ENCODE data around the gene RFK. TPM values are rescaled to one million over a fixed set of nuclear protein-coding genes. Genes with fewer than 3 reads are reported as not detected.

The RFK gene
- total and polyA plus RNA-seq, 9 of the 15 experiments (the other 6 are each of a cell fraction or from before 2014, with no cell fraction given): 3.8 to 51.1 (median 14.8) TPM

DNA sequence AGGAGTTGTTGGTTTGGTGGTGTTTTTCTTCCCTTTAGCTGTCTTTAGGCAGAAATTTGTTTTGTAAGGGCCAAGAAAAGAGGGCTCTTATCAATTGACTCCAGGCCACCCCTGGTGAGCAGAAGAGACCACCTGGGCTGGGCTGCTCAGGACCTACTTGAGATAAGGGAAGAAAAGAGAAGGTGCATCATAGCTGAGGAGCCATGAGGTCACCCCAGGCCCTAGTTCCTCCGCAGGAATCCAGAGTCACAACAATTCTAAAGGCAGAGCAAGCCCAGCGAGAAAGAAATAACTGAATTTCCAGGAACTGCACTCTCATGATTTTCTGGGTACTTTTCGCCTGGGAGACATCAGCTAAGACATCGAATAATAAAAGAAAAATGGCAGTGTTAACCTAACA is 34.9 kb downstream of the RFK start (continued):
- TF ChIP-seq ZNF253 (CRISPR knock-in tag; conservative IDR thresholded peaks at IDR 0.05): no peak
- TF ChIP-seq, protein P1, sequence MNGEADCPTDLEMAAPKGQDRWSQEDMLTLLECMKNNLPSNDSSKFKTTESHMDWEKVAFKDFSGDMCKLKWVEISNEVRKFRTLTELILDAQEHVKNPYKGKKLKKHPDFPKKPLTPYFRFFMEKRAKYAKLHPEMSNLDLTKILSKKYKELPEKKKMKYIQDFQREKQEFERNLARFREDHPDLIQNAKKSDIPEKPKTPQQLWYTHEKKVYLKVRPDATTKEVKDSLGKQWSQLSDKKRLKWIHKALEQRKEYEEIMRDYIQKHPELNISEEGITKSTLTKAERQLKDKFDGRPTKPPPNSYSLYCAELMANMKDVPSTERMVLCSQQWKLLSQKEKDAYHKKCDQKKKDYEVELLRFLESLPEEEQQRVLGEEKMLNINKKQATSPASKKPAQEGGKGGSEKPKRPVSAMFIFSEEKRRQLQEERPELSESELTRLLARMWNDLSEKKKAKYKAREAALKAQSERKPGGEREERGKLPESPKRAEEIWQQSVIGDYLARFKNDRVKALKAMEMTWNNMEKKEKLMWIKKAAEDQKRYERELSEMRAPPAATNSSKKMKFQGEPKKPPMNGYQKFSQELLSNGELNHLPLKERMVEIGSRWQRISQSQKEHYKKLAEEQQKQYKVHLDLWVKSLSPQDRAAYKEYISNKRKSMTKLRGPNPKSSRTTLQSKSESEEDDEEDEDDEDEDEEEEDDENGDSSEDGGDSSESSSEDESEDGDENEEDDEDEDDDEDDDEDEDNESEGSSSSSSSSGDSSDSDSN (IDR thresholded peaks at IDR 0.05; ENCODE audit: borderline replicate concordance in 1 of 2, low read depth in 2 of 2, low read length in 2 of 2): no peak
- TF ChIP-seq ZNF507 (tag; conservative IDR thresholded peaks at IDR 0.05): no peak
- TF ChIP-seq PPARD (CRISPR knock-in tag; IDR thresholded peaks at IDR 0.05): no peak
- no peak for TF ChIP-seq SMARCB1 (IDR thresholded peaks at IDR 0.05; ENCODE audit: insufficient read length, low read depth)
- peak; percentile 79 for TF ChIP-seq KLF16 (IDR thresholded peaks at IDR 0.05)
- TF ChIP-seq ZSCAN32 (CRISPR knock-in tag; IDR thresholded peaks at IDR 0.05): no peak
- TF ChIP-seq, protein P2, sequence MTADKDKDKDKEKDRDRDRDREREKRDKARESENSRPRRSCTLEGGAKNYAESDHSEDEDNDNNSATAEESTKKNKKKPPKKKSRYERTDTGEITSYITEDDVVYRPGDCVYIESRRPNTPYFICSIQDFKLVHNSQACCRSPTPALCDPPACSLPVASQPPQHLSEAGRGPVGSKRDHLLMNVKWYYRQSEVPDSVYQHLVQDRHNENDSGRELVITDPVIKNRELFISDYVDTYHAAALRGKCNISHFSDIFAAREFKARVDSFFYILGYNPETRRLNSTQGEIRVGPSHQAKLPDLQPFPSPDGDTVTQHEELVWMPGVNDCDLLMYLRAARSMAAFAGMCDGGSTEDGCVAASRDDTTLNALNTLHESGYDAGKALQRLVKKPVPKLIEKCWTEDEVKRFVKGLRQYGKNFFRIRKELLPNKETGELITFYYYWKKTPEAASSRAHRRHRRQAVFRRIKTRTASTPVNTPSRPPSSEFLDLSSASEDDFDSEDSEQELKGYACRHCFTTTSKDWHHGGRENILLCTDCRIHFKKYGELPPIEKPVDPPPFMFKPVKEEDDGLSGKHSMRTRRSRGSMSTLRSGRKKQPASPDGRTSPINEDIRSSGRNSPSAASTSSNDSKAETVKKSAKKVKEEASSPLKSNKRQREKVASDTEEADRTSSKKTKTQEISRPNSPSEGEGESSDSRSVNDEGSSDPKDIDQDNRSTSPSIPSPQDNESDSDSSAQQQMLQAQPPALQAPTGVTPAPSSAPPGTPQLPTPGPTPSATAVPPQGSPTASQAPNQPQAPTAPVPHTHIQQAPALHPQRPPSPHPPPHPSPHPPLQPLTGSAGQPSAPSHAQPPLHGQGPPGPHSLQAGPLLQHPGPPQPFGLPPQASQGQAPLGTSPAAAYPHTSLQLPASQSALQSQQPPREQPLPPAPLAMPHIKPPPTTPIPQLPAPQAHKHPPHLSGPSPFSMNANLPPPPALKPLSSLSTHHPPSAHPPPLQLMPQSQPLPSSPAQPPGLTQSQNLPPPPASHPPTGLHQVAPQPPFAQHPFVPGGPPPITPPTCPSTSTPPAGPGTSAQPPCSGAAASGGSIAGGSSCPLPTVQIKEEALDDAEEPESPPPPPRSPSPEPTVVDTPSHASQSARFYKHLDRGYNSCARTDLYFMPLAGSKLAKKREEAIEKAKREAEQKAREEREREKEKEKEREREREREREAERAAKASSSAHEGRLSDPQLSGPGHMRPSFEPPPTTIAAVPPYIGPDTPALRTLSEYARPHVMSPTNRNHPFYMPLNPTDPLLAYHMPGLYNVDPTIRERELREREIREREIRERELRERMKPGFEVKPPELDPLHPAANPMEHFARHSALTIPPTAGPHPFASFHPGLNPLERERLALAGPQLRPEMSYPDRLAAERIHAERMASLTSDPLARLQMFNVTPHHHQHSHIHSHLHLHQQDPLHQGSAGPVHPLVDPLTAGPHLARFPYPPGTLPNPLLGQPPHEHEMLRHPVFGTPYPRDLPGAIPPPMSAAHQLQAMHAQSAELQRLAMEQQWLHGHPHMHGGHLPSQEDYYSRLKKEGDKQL (CRISPR knock-in tag; IDR thresholded peaks at IDR 0.05; ENCODE audit: borderline replicate concordance): no peak
- TF ChIP-seq HDAC6 (IDR thresholded peaks at IDR 0.05; ENCODE audit: low read depth, low read length): no peak
- TF ChIP-seq, protein P3, sequence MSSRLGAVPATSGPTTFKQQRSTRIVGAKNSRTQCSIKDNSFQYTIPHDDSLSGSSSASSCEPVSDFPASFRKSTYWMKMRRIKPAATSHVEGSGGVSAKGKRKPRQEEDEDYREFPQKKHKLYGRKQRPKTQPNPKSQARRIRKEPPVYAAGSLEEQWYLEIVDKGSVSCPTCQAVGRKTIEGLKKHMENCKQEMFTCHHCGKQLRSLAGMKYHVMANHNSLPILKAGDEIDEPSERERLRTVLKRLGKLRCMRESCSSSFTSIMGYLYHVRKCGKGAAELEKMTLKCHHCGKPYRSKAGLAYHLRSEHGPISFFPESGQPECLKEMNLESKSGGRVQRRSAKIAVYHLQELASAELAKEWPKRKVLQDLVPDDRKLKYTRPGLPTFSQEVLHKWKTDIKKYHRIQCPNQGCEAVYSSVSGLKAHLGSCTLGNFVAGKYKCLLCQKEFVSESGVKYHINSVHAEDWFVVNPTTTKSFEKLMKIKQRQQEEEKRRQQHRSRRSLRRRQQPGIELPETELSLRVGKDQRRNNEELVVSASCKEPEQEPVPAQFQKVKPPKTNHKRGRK (tag; IDR thresholded peaks at IDR 0.05): no peak
- no peak for TF ChIP-seq SMAD2 (IDR thresholded peaks at IDR 0.05; ENCODE audit: low read depth, low read length)
- TF ChIP-seq, protein P4, sequence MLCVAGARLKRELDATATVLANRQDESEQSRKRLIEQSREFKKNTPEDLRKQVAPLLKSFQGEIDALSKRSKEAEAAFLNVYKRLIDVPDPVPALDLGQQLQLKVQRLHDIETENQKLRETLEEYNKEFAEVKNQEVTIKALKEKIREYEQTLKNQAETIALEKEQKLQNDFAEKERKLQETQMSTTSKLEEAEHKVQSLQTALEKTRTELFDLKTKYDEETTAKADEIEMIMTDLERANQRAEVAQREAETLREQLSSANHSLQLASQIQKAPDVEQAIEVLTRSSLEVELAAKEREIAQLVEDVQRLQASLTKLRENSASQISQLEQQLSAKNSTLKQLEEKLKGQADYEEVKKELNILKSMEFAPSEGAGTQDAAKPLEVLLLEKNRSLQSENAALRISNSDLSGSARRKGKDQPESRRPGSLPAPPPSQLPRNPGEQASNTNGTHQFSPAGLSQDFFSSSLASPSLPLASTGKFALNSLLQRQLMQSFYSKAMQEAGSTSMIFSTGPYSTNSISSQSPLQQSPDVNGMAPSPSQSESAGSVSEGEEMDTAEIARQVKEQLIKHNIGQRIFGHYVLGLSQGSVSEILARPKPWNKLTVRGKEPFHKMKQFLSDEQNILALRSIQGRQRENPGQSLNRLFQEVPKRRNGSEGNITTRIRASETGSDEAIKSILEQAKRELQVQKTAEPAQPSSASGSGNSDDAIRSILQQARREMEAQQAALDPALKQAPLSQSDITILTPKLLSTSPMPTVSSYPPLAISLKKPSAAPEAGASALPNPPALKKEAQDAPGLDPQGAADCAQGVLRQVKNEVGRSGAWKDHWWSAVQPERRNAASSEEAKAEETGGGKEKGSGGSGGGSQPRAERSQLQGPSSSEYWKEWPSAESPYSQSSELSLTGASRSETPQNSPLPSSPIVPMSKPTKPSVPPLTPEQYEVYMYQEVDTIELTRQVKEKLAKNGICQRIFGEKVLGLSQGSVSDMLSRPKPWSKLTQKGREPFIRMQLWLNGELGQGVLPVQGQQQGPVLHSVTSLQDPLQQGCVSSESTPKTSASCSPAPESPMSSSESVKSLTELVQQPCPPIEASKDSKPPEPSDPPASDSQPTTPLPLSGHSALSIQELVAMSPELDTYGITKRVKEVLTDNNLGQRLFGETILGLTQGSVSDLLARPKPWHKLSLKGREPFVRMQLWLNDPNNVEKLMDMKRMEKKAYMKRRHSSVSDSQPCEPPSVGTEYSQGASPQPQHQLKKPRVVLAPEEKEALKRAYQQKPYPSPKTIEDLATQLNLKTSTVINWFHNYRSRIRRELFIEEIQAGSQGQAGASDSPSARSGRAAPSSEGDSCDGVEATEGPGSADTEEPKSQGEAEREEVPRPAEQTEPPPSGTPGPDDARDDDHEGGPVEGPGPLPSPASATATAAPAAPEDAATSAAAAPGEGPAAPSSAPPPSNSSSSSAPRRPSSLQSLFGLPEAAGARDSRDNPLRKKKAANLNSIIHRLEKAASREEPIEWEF (CRISPR knock-in tag; IDR thresholded peaks at IDR 0.05): no peak
- TF ChIP-seq PRMT5 (CRISPR knock-in tag; IDR thresholded peaks at IDR 0.05): no peak
- no peak for TF ChIP-seq EWSR1 (IDR thresholded peaks at IDR 0.05; ENCODE audit: borderline replicate concordance, low read depth, partially characterized antibody)
